ENCODE measurements around the gene CSTPP1.

Gene CSTPP1

DNA sequence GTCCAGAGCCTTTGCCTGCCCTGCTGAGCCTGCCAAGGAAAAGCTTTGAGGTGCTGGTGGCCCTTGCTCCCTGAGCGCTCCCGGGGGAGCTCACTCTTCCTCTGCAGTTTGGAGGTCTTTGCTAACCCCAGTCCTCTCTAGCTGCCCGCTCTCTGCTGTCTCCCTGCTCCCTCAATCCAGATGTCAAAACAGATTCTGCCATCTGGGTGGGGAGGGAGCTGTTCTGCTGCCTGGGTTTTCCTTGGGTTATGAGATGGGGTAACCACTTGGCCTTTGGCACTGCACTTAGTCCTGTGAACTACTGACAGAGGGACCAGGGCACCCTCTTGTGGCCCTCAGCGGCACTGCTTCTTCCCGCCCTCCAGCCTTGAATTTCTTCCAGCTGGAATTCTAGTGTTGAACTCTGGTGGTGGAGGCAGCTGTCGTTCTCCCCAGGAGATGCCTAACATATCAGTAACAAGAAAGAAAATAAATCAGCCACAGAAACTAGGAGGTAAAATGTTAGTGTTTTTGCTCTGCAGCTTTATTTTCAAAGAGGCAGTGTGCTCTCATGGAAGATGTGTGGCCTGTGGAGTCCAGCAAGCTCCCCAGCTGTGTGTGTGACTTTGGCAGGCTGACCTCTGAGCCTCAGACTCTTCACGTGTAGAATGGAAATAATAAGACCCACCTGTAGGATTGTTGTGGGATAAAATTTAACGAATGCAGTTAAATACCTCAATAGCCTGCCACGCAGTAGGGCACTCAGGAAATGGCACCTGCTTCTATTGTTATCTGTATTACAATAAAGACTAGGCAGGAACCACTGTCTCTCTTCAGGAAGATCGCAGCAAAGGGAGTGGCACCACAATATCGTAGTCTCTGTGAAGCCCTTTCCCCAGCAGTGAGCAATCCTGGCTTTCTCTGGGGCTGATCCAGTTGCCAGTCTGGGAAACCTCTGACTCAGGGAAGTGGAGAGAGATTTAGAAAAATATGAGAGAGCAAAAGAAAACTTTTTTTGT, 216.7 kb downstream of the CSTPP1 start (continued):
- TF ChIP-seq, protein P1, sequence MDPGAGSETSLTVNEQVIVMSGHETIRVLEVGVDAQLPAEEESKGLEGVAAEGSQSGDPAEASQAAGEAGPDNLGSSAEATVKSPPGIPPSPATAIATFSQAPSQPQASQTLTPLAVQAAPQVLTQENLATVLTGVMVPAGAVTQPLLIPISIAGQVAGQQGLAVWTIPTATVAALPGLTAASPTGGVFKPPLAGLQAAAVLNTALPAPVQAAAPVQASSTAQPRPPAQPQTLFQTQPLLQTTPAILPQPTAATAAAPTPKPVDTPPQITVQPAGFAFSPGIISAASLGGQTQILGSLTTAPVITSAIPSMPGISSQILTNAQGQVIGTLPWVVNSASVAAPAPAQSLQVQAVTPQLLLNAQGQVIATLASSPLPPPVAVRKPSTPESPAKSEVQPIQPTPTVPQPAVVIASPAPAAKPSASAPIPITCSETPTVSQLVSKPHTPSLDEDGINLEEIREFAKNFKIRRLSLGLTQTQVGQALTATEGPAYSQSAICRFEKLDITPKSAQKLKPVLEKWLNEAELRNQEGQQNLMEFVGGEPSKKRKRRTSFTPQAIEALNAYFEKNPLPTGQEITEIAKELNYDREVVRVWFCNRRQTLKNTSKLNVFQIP (CRISPR knock-in tag; IDR thresholded peaks at IDR 0.05; ENCODE audit: borderline replicate concordance, low read depth) = no peak

DNA sequence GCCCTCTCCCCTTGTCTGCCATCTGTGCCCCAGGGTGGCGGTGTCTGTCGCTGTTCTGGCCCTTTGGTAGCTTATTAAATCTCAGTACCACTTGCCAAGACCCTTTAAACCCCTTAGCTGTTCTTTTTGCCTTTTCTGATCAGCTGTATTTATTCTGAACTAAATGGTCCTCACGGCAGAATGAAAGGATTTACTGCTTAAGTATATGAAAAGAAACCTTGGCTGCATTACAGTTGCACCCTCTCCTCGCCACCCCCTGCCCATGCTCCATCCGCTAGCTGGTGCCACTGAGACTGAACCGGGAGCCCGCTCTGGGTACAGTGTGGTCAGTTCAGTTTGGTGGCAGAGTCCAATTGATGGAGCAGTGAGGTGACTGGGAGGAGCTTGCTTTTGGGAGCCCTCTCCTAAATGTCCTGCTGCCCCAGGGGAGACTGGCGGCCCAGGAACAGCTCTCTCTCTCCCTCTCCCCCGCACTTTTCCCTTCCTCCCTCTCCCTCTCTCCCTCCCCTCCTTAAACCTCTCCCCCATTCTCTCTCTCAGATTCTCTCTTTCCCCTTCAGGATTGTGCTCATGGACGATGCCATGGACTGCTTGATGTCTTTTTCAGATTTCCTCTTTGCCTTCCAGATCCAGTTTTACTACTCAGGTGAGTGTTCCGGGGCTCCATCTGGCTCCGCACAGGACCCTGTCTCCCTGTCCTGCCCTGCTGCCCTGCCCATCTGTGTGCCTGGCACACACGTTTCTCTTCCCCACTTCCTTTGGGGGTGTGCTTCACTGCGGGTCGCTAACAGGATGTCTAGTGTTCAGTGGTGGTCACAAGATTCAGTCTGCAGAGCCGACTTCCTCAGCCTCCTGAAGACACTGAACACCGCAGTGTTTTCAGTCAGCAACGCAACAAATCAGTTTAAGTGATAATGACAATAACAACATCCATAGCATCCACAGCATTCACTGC, 218.3 kb downstream of the CSTPP1 start:
- ATAC-seq = no peak
- TF ChIP-seq BACH2 (CRISPR knock-in tag; IDR thresholded peaks at IDR 0.05; ENCODE audit: borderline replicate concordance) = no peak
- no peak for TF ChIP-seq SNAI2 (CRISPR knock-in tag; IDR thresholded peaks at IDR 0.05)
- TF ChIP-seq ARNTL (CRISPR knock-in tag; IDR thresholded peaks at IDR 0.05; ENCODE audit: borderline replicate concordance, low read depth) = no peak

DNA sequence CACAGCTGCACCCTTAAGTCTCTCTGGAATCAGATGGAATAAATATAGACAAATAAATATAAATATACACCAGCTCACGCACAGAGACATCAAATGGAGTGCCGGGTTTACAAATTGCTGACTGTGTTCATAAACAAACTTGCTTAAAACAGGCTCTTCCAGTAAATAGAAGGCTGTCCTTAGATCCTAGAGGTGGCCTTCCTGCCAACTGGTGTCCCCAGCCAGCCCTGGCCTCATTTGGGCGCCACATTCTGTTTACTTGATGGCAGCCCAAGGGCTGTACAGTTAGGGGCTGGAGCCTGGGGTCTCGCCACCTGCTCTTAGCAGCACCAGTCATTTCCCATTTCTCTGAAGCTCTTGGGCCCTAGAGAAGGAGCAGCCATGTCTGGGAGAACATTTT, 219.3 kb downstream of the CSTPP1 start:
- no peak for ATAC-seq
- TF ChIP-seq OSR1 (CRISPR knock-in tag; IDR thresholded peaks at IDR 0.05) (no peak), ZC3H10 (CRISPR knock-in tag; IDR thresholded peaks at IDR 0.05) (no peak)

DNA sequence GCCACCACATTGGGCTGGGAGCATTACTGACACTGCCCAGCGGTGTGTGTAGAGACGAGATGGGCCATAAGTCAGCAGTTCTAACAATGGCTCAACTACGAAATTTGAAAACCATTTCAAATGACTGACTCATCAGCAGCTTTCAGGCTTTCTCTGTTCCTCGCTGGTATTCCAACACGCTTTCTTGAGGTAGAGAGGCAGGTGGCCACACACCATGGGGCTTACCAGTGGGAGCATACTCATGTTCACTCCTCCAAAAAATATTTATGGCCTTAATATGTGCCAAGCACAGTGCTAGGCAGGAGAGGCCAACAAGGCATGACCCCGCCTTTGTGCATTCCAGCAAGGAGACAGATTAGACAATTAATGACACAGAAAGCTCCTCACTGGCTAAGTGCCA, 219.8 kb downstream of the CSTPP1 start:
- no peak for ATAC-seq
- no peak for TF ChIP-seq SNAI2 (CRISPR knock-in tag; IDR thresholded peaks at IDR 0.05)
- TF ChIP-seq, protein P1 (CRISPR knock-in tag; IDR thresholded peaks at IDR 0.05; ENCODE audit: borderline replicate concordance, low read depth) = no peak
- TF ChIP-seq ZFP30 (CRISPR knock-in tag; IDR thresholded peaks at IDR 0.05) = no peak

DNA sequence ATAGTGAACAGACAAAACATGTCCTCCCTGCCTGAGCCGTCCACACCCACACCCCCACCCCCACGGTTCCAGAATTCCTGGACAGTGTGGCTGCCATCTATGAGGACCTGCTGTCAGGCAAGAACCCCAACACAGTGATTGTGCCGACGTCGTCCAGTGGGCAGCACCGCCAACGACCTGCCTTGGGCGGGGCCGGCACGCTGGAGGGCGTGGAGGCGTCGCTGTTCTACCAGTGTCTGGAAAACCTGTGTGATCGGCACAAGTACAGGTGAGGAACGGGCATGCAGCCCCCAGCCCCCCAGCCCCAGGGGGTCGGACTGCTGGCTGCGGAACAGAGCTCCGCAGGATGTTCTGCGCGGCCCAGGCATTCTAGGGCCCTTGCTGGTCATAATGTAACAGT, 220.4 kb downstream of the CSTPP1 start:
- TF ChIP-seq ZNF565 (CRISPR knock-in tag; conservative IDR thresholded peaks at IDR 0.05; ENCODE audit: low read depth) (no peak), ISL1 (CRISPR knock-in tag; IDR thresholded peaks at IDR 0.05) (no peak), CSDC2 (CRISPR knock-in tag; IDR thresholded peaks at IDR 0.05) (no peak), ZFP3 (CRISPR knock-in tag; IDR thresholded peaks at IDR 0.05) (no peak), OSR1 (CRISPR knock-in tag; IDR thresholded peaks at IDR 0.05) (no peak), ZFP30 (CRISPR knock-in tag; IDR thresholded peaks at IDR 0.05) (no peak), BACH2 (CRISPR knock-in tag; IDR thresholded peaks at IDR 0.05; ENCODE audit: borderline replicate concordance) (no peak)
- TF ChIP-seq, protein P2, sequence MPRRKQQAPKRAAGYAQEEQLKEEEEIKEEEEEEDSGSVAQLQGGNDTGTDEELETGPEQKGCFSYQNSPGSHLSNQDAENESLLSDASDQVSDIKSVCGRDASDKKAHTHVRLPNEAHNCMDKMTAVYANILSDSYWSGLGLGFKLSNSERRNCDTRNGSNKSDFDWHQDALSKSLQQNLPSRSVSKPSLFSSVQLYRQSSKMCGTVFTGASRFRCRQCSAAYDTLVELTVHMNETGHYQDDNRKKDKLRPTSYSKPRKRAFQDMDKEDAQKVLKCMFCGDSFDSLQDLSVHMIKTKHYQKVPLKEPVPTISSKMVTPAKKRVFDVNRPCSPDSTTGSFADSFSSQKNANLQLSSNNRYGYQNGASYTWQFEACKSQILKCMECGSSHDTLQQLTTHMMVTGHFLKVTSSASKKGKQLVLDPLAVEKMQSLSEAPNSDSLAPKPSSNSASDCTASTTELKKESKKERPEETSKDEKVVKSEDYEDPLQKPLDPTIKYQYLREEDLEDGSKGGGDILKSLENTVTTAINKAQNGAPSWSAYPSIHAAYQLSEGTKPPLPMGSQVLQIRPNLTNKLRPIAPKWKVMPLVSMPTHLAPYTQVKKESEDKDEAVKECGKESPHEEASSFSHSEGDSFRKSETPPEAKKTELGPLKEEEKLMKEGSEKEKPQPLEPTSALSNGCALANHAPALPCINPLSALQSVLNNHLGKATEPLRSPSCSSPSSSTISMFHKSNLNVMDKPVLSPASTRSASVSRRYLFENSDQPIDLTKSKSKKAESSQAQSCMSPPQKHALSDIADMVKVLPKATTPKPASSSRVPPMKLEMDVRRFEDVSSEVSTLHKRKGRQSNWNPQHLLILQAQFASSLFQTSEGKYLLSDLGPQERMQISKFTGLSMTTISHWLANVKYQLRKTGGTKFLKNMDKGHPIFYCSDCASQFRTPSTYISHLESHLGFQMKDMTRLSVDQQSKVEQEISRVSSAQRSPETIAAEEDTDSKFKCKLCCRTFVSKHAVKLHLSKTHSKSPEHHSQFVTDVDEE (CRISPR knock-in tag; IDR thresholded peaks at IDR 0.05) = no peak
- TF ChIP-seq, protein P3, sequence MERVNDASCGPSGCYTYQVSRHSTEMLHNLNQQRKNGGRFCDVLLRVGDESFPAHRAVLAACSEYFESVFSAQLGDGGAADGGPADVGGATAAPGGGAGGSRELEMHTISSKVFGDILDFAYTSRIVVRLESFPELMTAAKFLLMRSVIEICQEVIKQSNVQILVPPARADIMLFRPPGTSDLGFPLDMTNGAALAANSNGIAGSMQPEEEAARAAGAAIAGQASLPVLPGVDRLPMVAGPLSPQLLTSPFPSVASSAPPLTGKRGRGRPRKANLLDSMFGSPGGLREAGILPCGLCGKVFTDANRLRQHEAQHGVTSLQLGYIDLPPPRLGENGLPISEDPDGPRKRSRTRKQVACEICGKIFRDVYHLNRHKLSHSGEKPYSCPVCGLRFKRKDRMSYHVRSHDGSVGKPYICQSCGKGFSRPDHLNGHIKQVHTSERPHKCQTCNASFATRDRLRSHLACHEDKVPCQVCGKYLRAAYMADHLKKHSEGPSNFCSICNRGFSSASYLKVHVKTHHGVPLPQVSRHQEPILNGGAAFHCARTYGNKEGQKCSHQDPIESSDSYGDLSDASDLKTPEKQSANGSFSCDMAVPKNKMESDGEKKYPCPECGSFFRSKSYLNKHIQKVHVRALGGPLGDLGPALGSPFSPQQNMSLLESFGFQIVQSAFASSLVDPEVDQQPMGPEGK (CRISPR knock-in tag; IDR thresholded peaks at IDR 0.05; ENCODE audit: borderline replicate concordance) = no peak
- TF ChIP-seq, protein P4, sequence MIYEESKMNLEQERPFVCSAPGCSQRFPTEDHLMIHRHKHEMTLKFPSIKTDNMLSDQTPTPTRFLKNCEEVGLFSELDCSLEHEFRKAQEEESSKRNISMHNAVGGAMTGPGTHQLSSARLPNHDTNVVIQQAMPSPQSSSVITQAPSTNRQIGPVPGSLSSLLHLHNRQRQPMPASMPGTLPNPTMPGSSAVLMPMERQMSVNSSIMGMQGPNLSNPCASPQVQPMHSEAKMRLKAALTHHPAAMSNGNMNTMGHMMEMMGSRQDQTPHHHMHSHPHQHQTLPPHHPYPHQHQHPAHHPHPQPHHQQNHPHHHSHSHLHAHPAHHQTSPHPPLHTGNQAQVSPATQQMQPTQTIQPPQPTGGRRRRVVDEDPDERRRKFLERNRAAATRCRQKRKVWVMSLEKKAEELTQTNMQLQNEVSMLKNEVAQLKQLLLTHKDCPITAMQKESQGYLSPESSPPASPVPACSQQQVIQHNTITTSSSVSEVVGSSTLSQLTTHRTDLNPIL (CRISPR knock-in tag; IDR thresholded peaks at IDR 0.05; ENCODE audit: low read depth) = no peak
- ATAC-seq = no peak
